GM12878 (cell line): ENCODE measurements around the gene B9D1. TPM values are rescaled to one million over a fixed set of nuclear protein-coding genes. Genes with fewer than 3 reads are reported as not detected.

Source experiments
- CHD2 ChIP-seq: IDR thresholded peaks from 2 replicates; pipeline ENCODE4 v1.6.1; 2011; ENCODE audit warnings: low read depth, low read length, improper control_type of control experiment, borderline replicate concordance
- CREM ChIP-seq: IDR thresholded peaks from 2 replicates; pipeline ENCODE4 v1.6.1; 2014; ENCODE audit warnings: antibody characterized with exemption, low read depth
- EED ChIP-seq: sonication (generic); IDR thresholded peaks from 2 replicates; pipeline ENCODE4 v1.6.1; 2016; ENCODE audit warnings: antibody characterized with exemption, low read depth
- ETV6 ChIP-seq, 2 experiments: fragments of 450-650 bp in 1 of 2; IDR thresholded peaks in 1 of 2; conservative IDR thresholded peaks in 1 of 2; 2 replicates each; pipeline ENCODE4 v1.6.1; 2014; ENCODE audit warnings: antibody characterized with exemption in 1 of 2, borderline replicate concordance in 1 of 2, low read depth in 1 of 2, mild to moderate bottlenecking in 1 of 2, moderate library complexity in 1 of 2
- GABPA ChIP-seq: IDR thresholded peaks from 2 replicates; pipeline ENCODE4 v1.6.1; 2014; ENCODE audit warnings: antibody characterized with exemption, low read depth, mild to moderate bottlenecking, inconsistent platforms
- GATAD2B ChIP-seq: fragments of 450-650 bp; conservative IDR thresholded peaks from 2 replicates; pipeline ENCODE4 v1.6.1; 2017; ENCODE audit warnings: low read depth, mild to moderate bottlenecking, moderate library complexity
- IKZF2 ChIP-seq, 2 experiments: fragments of 450-650 bp; IDR thresholded peaks; 2 replicates each; pipeline ENCODE4 v1.6.1; 2017; ENCODE audit warnings: mild to moderate bottlenecking in 2 of 2, moderate library complexity in 2 of 2
- KAT2A ChIP-seq: conservative IDR thresholded peaks from 2 replicates; pipeline ENCODE4 v1.6.1; 2011; ENCODE audit warnings: low read depth, low read length; ENCODE audit not compliant: control insufficient read depth
- PML ChIP-seq: IDR thresholded peaks from 2 replicates; pipeline ENCODE4 v1.6.1; 2012; ENCODE audit warnings: low read length, inconsistent platforms
- POLR2A ChIP-seq: IDR thresholded peaks from 2 replicates; pipeline ENCODE4 v1.6.1; 2011; ENCODE audit warnings: low read depth, mild to moderate bottlenecking, low read length
- POU2F2 ChIP-seq: IDR thresholded peaks from 3 replicates; pipeline ENCODE4 v1.6.1; 2011; ENCODE audit warnings: low read depth, mild to moderate bottlenecking, low read length, borderline replicate concordance
- RAD51 ChIP-seq: fragments of 450-650 bp; IDR thresholded peaks from 2 replicates; pipeline ENCODE4 v1.6.1; 2016; ENCODE audit warnings: moderate library complexity, mild to moderate bottlenecking, inconsistent platforms
- SREBF1 ChIP-seq: IDR thresholded peaks from 2 replicates; pipeline ENCODE4 v1.6.1; 2012; ENCODE audit warnings: mild to moderate bottlenecking, low read length
- SRF ChIP-seq, 2 experiments: IDR thresholded peaks; 2 replicates each; pipeline ENCODE4 v1.6.1; 2011; ENCODE audit warnings: low read depth in 2 of 2, low read length in 2 of 2, mild to moderate bottlenecking in 1 of 2, moderate library complexity in 1 of 2
- ZZZ3 ChIP-seq: IDR thresholded peaks from 2 replicates; pipeline ENCODE4 v1.6.1; 2011; ENCODE audit warnings: low read depth; ENCODE audit not compliant: control insufficient read depth, insufficient read length
- polyA plus RNA-seq, 11 experiments: library from polyadenylated mRNA; depleted of rRNA in 4 of 11; unstranded in 6 of 11; stranded (reverse) in 5 of 11; fragments of >200 nt; fragmentation: Nextera tagmentation in 4 of 11; fragmentation: Illumina TruSeq in 1 of 11; extraction: Ambion mirVana in 4 of 11; extraction: Trizol in 1 of 11; gene quantifications; 1 replicate in 1 of 11; 2 replicates in 10 of 11; pipeline versions ENCODE4 v1.2.1 to v1.2.3, GENCODE V29; 2011 to 2016; ENCODE audit warnings: inconsistent platforms in 2 of 11, missing spikeins in 2 of 11, low read depth in 1 of 11
- total RNA-seq, 4 experiments: library from RNA; depleted of rRNA in 3 of 4; stranded (reverse); fragments of >200 nt in 3 of 4; fragmentation: Illumina TruSeq in 1 of 4; extraction: Trizol in 1 of 4; gene quantifications; 2 replicates each; pipeline versions ENCODE4 v1.2.1 to v1.2.3, GENCODE V29; 2013 to 2021
- TF ChIP-seq, protein P1 (sequence below): IDR thresholded peaks from 2 replicates; pipeline ENCODE4 v1.6.1; 2011; ENCODE audit warnings: mild to moderate bottlenecking, low read depth, low read length, moderate library complexity; ENCODE audit not compliant: insufficient replicate concordance
- TF ChIP-seq, protein P2 (sequence below), 3 experiments: IDR thresholded peaks in 2 of 3; conservative IDR thresholded peaks in 1 of 3; 2 replicates each; pipeline ENCODE4 v1.5.1; 2011; ENCODE audit warnings: low read depth in 3 of 3, low read length in 3 of 3, mild to moderate bottlenecking in 3 of 3, control low read depth in 2 of 3, moderate library complexity in 2 of 3, inconsistent platforms in 1 of 3, mixed read lengths in 1 of 3; ENCODE audit not compliant: control insufficient read depth in 2 of 3, insufficient read depth in 1 of 3; ENCODE audit errors: extremely low read depth in 1 of 3
- TF ChIP-seq, protein P3 (sequence below): fragments of 150-350 bp; IDR thresholded peaks from 2 replicates; pipeline ENCODE4 v1.6.1; 2014; ENCODE audit warnings: mild to moderate bottlenecking, low read depth, low read length
- TF ChIP-seq, protein P4 (sequence below): fragments of 450-650 bp; IDR thresholded peaks from 2 replicates; pipeline ENCODE4 v1.6.1; 2017; ENCODE audit warnings: mild to moderate bottlenecking, low read depth, inconsistent platforms; ENCODE audit not compliant: poor library complexity, severe bottlenecking
- TF ChIP-seq, protein P5 (sequence below): fragments of 450-650 bp; formaldehyde crosslinking; IDR thresholded peaks from 2 replicates; pipeline ENCODE4 v1.4.0; 2022; ENCODE audit warnings: mild to moderate bottlenecking, moderate library complexity
- TF ChIP-seq, protein P6 (sequence below): IDR thresholded peaks from 2 replicates; pipeline ENCODE4 v1.6.1; 2012; ENCODE audit warnings: low read depth, low read length, improper control_type of control experiment

B9D1 gene
- total and polyA plus RNA-seq, 10 of the 15 experiments (the other 5 are each of a cell fraction or from before 2014, with no cell fraction given): 5.9 to 18.3 (median 9.8) TPM

DNA sequence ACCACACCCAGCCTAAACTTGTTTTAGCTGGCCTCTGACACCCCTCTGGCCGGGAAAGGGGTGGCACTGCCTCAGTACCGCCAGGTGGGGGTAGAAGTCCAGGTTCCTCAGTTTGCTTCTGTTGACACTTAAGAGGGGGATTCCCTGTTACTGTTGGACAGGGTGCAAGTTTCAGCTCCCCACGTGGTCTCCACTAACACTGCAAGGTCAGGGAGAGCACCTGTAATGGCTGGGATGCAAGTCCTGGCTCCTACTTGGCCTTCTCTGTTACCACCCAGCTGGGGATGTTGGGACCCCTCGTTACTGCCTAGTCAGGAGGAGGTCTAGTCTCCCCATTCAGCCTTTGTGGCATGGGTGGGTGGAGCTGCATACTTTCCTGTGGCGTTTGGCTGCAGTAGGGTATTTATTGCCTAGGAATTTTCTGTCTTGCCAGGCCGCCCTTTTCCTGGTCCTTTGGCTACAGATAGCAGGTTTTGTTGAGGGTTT, 35.1 kb upstream of the B9D1 start (continued):
- TF ChIP-seq, protein P1, sequence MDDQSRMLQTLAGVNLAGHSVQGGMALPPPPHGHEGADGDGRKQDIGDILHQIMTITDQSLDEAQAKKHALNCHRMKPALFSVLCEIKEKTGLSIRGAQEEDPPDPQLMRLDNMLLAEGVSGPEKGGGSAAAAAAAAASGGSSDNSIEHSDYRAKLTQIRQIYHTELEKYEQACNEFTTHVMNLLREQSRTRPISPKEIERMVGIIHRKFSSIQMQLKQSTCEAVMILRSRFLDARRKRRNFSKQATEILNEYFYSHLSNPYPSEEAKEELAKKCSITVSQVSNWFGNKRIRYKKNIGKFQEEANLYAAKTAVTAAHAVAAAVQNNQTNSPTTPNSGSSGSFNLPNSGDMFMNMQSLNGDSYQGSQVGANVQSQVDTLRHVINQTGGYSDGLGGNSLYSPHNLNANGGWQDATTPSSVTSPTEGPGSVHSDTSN: no peak
- TF ChIP-seq CHD2 (no peak), EED (no peak), IKZF2 (IDR thresholded peaks at IDR 0.05) (no peak), POLR2A (no peak), SRF (IDR thresholded peaks at IDR 0.05; ENCODE audit: low read depth in 2 of 2, low read length in 2 of 2) (no peak), ETV6 (conservative IDR thresholded peaks at IDR 0.05 in 1 of 2, IDR thresholded peaks at IDR 0.05 in 1 of 2; ENCODE audit: borderline replicate concordance in 1 of 2, low read depth in 1 of 2) (no peak), ZZZ3 (no peak), RAD51 (peak; percentile 76), CREM (no peak), SREBF1 (no peak), POU2F2 (no peak), GABPA (no peak), PML (no peak), GATAD2B (no peak), KAT2A (no peak)
- TF ChIP-seq, protein P2, sequence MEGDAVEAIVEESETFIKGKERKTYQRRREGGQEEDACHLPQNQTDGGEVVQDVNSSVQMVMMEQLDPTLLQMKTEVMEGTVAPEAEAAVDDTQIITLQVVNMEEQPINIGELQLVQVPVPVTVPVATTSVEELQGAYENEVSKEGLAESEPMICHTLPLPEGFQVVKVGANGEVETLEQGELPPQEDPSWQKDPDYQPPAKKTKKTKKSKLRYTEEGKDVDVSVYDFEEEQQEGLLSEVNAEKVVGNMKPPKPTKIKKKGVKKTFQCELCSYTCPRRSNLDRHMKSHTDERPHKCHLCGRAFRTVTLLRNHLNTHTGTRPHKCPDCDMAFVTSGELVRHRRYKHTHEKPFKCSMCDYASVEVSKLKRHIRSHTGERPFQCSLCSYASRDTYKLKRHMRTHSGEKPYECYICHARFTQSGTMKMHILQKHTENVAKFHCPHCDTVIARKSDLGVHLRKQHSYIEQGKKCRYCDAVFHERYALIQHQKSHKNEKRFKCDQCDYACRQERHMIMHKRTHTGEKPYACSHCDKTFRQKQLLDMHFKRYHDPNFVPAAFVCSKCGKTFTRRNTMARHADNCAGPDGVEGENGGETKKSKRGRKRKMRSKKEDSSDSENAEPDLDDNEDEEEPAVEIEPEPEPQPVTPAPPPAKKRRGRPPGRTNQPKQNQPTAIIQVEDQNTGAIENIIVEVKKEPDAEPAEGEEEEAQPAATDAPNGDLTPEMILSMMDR (IDR thresholded peaks at IDR 0.05 in 2 of 3, conservative IDR thresholded peaks at IDR 0.05 in 1 of 3; ENCODE audit: control insufficient read depth in 2 of 3, extremely low read depth in 1 of 3, insufficient read depth in 1 of 3, low read depth in 3 of 3, low read length in 3 of 3): peak; percentile 44 to 61 (median 57); a peak in 4 of 6 replicates
- TF ChIP-seq, protein P3, sequence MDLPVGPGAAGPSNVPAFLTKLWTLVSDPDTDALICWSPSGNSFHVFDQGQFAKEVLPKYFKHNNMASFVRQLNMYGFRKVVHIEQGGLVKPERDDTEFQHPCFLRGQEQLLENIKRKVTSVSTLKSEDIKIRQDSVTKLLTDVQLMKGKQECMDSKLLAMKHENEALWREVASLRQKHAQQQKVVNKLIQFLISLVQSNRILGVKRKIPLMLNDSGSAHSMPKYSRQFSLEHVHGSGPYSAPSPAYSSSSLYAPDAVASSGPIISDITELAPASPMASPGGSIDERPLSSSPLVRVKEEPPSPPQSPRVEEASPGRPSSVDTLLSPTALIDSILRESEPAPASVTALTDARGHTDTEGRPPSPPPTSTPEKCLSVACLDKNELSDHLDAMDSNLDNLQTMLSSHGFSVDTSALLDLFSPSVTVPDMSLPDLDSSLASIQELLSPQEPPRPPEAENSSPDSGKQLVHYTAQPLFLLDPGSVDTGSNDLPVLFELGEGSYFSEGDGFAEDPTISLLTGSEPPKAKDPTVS: no peak
- TF ChIP-seq, protein P4, sequence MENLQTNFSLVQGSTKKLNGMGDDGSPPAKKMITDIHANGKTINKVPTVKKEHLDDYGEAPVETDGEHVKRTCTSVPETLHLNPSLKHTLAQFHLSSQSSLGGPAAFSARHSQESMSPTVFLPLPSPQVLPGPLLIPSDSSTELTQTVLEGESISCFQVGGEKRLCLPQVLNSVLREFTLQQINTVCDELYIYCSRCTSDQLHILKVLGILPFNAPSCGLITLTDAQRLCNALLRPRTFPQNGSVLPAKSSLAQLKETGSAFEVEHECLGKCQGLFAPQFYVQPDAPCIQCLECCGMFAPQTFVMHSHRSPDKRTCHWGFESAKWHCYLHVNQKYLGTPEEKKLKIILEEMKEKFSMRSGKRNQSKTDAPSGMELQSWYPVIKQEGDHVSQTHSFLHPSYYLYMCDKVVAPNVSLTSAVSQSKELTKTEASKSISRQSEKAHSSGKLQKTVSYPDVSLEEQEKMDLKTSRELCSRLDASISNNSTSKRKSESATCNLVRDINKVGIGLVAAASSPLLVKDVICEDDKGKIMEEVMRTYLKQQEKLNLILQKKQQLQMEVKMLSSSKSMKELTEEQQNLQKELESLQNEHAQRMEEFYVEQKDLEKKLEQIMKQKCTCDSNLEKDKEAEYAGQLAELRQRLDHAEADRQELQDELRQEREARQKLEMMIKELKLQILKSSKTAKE: no peak
- TF ChIP-seq, protein P5, sequence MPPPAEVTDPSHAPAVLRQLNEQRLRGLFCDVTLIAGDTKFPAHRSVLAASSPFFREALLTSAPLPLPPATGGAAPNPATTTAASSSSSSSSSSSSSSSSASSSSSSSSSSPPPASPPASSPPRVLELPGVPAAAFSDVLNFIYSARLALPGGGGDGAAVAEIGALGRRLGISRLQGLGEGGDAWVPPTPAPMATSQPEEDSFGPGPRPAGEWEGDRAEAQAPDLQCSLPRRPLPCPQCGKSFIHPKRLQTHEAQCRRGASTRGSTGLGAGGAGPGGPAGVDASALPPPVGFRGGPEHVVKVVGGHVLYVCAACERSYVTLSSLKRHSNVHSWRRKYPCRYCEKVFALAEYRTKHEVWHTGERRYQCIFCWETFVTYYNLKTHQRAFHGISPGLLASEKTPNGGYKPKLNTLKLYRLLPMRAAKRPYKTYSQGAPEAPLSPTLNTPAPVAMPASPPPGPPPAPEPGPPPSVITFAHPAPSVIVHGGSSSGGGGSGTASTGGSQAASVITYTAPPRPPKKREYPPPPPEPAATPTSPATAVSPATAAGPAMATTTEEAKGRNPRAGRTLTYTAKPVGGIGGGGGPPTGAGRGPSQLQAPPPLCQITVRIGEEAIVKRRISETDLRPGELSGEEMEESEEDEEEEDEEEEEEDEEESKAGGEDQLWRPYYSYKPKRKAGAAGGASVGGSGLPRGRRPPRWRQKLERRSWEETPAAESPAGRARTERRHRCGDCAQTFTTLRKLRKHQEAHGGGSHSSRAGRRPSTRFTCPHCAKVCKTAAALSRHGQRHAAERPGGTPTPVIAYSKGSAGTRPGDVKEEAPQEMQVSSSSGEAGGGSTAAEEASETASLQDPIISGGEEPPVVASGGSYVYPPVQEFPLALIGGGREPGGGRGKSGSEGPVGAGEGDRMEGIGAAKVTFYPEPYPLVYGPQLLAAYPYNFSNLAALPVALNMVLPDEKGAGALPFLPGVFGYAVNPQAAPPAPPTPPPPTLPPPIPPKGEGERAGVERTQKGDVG (CRISPR knock-in tag): no peak
- TF ChIP-seq, protein P6, sequence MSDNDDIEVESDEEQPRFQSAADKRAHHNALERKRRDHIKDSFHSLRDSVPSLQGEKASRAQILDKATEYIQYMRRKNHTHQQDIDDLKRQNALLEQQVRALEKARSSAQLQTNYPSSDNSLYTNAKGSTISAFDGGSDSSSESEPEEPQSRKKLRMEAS: no peak
